ENCODE data around the gene SMURF1.
"Not testable (repeated sequence)": the region's sequence is repeated elsewhere in the genome, so short reads cannot be mapped to it uniquely, and the experiment has no call there.

Gene SMURF1

DNA sequence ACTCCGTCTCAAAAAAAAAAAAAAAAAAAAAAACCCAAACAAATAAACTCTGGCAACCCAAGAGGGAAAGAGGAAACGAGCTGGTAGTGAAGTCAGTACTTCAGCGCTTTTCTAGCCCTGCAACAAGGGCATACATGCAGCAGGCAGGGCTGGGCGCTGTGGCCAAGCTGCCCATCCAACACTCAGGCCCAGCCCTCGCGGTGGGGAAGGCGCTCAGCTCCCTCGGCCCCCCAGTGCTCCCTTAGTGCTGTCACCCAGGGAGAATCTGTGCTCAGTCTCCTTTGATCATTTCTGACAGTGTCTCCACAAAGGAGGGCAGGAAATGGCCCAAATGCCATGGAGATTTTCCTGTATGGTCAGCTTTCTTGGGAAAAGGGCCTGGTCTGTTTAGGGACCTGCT is 97.2 kb downstream of the SMURF1 start:
- peaks cover 40 to 96% of the 10 kb centered on the region in 2 donors for H3K36me3 ChIP-seq (replicated peaks in 1 of 2; ENCODE audit: control insufficient read depth in 2 of 2, insufficient read depth in 2 of 2, low read length in 2 of 2)
- no peaks in the 10 kb centered on the region for H3K4me1 ChIP-seq (ENCODE audit: control insufficient read depth in 2 of 2, insufficient read depth in 1 of 2, low read depth in 1 of 2, low read length in 2 of 2)

DNA sequence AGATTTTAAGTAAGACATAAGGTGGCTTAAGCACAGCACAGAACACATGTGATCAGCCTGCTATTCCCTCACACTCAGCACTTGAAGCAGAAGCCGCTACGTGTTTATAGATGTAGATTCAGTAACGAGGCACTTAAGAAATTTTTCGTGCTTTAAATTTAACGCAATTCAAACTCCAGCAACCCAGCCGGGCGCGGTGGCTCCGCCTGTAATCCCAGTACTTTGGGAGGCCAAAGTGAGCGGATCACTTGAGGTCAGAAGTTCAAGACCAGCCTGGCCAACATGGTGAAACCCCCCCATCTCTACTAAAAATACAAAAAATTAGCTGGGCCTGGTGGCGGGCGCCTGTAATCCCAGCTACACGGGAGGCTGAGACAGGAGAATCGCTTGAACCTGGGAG is 97.6 kb downstream of the SMURF1 start:
- H3K4me3 ChIP-seq (ENCODE audit: low read length in 2 of 2); H2BK12ac ChIP-seq (ENCODE audit: low read length); H2AFZ ChIP-seq (ENCODE audit: low read length); H3K4me2 ChIP-seq (ENCODE audit: insufficient read depth, low read length, poor library complexity, severe bottlenecking); H2BK15ac ChIP-seq (ENCODE audit: low read length); H3K14ac ChIP-seq (ENCODE audit: low read length); H3K27me3 ChIP-seq (ENCODE audit: control insufficient read depth in 3 of 3, insufficient read depth in 3 of 3, low read depth in 1 of 3, low read length in 3 of 3); H3K27ac ChIP-seq (replicated peaks; ENCODE audit: low read length); DNase-seq (ENCODE audit: low spot score); H3K23ac ChIP-seq (ENCODE audit: low read depth, low read length, poor library complexity); H3K18ac ChIP-seq (ENCODE audit: low read length); H4K91ac ChIP-seq (ENCODE audit: low read depth, low read length, poor library complexity); H4K8ac ChIP-seq (ENCODE audit: low read depth, low read length); H3K4me1 ChIP-seq (ENCODE audit: control insufficient read depth in 2 of 2, insufficient read depth in 1 of 2, low read depth in 1 of 2, low read length in 2 of 2); H3K9me3 ChIP-seq (replicated peaks in 1 of 2; ENCODE audit: control insufficient read depth in 2 of 2, insufficient read depth in 1 of 2, low read depth in 1 of 2, low read length in 2 of 2); H3K79me1 ChIP-seq (ENCODE audit: low read depth, low read length); H3K9ac ChIP-seq (ENCODE audit: low read depth, low read length, poor library complexity); H2BK120ac ChIP-seq (ENCODE audit: low read depth, low read length); H3K4ac ChIP-seq (ENCODE audit: low read length); H2AK5ac ChIP-seq (ENCODE audit: low read depth, low read length); H2BK5ac ChIP-seq (ENCODE audit: low read length): not testable (repeated sequence)
- H3K36me3 ChIP-seq (replicated peaks in 1 of 2; ENCODE audit: control insufficient read depth in 2 of 2, insufficient read depth in 2 of 2, low read length in 2 of 2): peaks cover 42 to 96% of the 10 kb centered on the region in 2 donors
- no CpG with 5 or more reads among the region's 14 CpGs for WGBS, 2 donors (ENCODE audit: extremely low coverage in 2 of 2, insufficient read length in 2 of 2, insufficient replicate concordance in 1 of 2)

More for the DNA sequence above, 97.2 kb downstream of the SMURF1 start:
- Histone ChIP-seq H3K23ac (ENCODE audit: low read depth, low read length, poor library complexity) (no peak overlapping the region), H2BK12ac (ENCODE audit: low read length) (no peak overlapping the region), H3K27me3 (ENCODE audit: control insufficient read depth in 3 of 3, insufficient read depth in 3 of 3, low read depth in 1 of 3, low read length in 3 of 3) (no peaks in the 10 kb centered on the region), H3K9me3 (replicated peaks in 1 of 2; ENCODE audit: control insufficient read depth in 2 of 2, insufficient read depth in 1 of 2, low read depth in 1 of 2, low read length in 2 of 2) (no peaks in the 10 kb centered on the region), H2BK15ac (ENCODE audit: low read length) (no peak overlapping the region), H3K79me1 (ENCODE audit: low read depth, low read length) (peaks cover 1% of the 10 kb centered on the region), H4K8ac (ENCODE audit: low read depth, low read length) (no peak overlapping the region), H3K27ac (replicated peaks; ENCODE audit: low read length) (no peak overlapping the region), H3K4me2 (ENCODE audit: insufficient read depth, low read length, poor library complexity, severe bottlenecking) (no peak overlapping the region), H3K9ac (ENCODE audit: low read depth, low read length, poor library complexity) (no peak overlapping the region), H2AK5ac (ENCODE audit: low read depth, low read length) (no peak overlapping the region), H4K91ac (ENCODE audit: low read depth, low read length, poor library complexity) (no peak overlapping the region), H3K18ac (ENCODE audit: low read length) (no peak overlapping the region), H3K4me3 (ENCODE audit: low read length in 2 of 2) (no peak overlapping the region), H2AFZ (ENCODE audit: low read length) (no peak overlapping the region), H3K4ac (ENCODE audit: low read length) (no peak overlapping the region), H2BK120ac (ENCODE audit: low read depth, low read length) (no peak overlapping the region), H2BK5ac (ENCODE audit: low read length) (no peak overlapping the region), H3K14ac (ENCODE audit: low read length) (no peak overlapping the region)
- WGBS, 2 donors (ENCODE audit: extremely low coverage in 2 of 2, insufficient read length in 2 of 2, insufficient replicate concordance in 1 of 2): no CpG with 5 or more reads among the region's 8 CpGs
- DNase-seq (ENCODE audit: low spot score): no peak

DNA sequence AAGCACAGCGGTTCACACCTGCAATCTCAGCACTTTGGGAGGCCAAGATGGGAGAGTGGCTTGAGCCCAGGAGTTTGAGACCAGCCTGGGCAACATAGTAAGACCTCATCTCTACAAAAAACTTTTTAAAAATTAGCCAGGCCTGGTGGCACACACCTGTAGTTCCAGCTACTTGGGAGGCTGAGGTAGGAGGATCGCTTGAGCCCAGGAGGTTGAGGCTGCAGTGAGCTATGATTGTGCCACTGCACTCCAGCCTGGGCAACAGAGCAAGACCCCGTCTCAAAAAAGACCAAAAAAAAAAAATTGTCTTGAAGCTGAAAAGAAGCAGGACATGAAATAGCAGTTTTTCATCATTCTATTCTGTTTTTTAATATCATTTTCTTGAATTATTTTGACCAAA is 99.0 kb downstream of the SMURF1 start:
- H3K9me3 ChIP-seq (replicated peaks in 1 of 2; ENCODE audit: control insufficient read depth in 2 of 2, insufficient read depth in 1 of 2, low read depth in 1 of 2, low read length in 2 of 2); DNase-seq (ENCODE audit: low spot score); H4K8ac ChIP-seq (ENCODE audit: low read depth, low read length); H2AFZ ChIP-seq (ENCODE audit: low read length); H3K79me1 ChIP-seq (ENCODE audit: low read depth, low read length); H2BK12ac ChIP-seq (ENCODE audit: low read length); H2AK5ac ChIP-seq (ENCODE audit: low read depth, low read length); H2BK5ac ChIP-seq (ENCODE audit: low read length); H3K4me1 ChIP-seq (ENCODE audit: control insufficient read depth in 2 of 2, insufficient read depth in 1 of 2, low read depth in 1 of 2, low read length in 2 of 2); H2BK15ac ChIP-seq (ENCODE audit: low read length); H4K91ac ChIP-seq (ENCODE audit: low read depth, low read length, poor library complexity); H3K9ac ChIP-seq (ENCODE audit: low read depth, low read length, poor library complexity); H3K27ac ChIP-seq (replicated peaks; ENCODE audit: low read length); H3K4me2 ChIP-seq (ENCODE audit: insufficient read depth, low read length, poor library complexity, severe bottlenecking); H3K14ac ChIP-seq (ENCODE audit: low read length); H3K18ac ChIP-seq (ENCODE audit: low read length); H2BK120ac ChIP-seq (ENCODE audit: low read depth, low read length); H3K23ac ChIP-seq (ENCODE audit: low read depth, low read length, poor library complexity); H3K27me3 ChIP-seq (ENCODE audit: control insufficient read depth in 3 of 3, insufficient read depth in 3 of 3, low read depth in 1 of 3, low read length in 3 of 3); H3K4me3 ChIP-seq (ENCODE audit: low read length in 2 of 2); H3K4ac ChIP-seq (ENCODE audit: low read length): not testable (repeated sequence)
- peaks cover 45 to 93% of the 10 kb centered on the region in 2 donors for H3K36me3 ChIP-seq (replicated peaks in 1 of 2; ENCODE audit: control insufficient read depth in 2 of 2, insufficient read depth in 2 of 2, low read length in 2 of 2)
- no CpG with 5 or more reads among the region's 3 CpGs for WGBS, 2 donors (ENCODE audit: extremely low coverage in 2 of 2, insufficient read length in 2 of 2, insufficient replicate concordance in 1 of 2)

DNA sequence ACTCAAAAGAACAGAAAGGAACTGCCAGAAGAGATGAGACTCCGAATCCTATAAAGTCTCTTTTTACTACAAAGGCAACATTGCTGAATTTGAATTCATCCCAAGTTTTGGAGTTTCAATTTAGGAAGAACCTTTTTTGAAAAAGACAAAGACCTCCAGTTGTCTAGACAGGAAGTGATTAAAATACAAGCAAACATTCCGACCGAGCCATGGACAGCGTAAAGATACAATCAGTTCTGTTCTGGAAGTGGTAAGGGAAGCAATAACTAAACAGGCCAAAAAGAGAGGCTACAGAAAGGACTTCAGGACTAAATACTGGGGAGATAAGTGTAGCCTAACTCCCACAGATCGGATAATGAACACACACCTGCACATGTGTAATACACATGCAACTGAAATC is 101.0 kb downstream of the SMURF1 start:
- no peak overlapping the region for H2AFZ ChIP-seq (ENCODE audit: low read length)
- no peak overlapping the region for H3K9ac ChIP-seq (ENCODE audit: low read depth, low read length, poor library complexity)
- no peaks in the 10 kb centered on the region for H3K9me3 ChIP-seq (replicated peaks in 1 of 2; ENCODE audit: control insufficient read depth in 2 of 2, insufficient read depth in 1 of 2, low read depth in 1 of 2, low read length in 2 of 2)
- WGBS, 2 donors (ENCODE audit: extremely low coverage in 2 of 2, insufficient read length in 2 of 2, insufficient replicate concordance in 1 of 2): no CpG with 5 or more reads among the region's 5 CpGs
- no peak overlapping the region for H4K91ac ChIP-seq (ENCODE audit: low read depth, low read length, poor library complexity)
- no peak overlapping the region for H3K14ac ChIP-seq (ENCODE audit: low read length)
- no peaks in the 10 kb centered on the region for H3K4me1 ChIP-seq (ENCODE audit: control insufficient read depth in 2 of 2, insufficient read depth in 1 of 2, low read depth in 1 of 2, low read length in 2 of 2)
- H2AK5ac ChIP-seq (ENCODE audit: low read depth, low read length): no peak overlapping the region
- H3K4ac ChIP-seq (ENCODE audit: low read length): no peak overlapping the region
- no peak overlapping the region for H4K8ac ChIP-seq (ENCODE audit: low read depth, low read length)
- H3K18ac ChIP-seq (ENCODE audit: low read length): no peak overlapping the region
- H2BK12ac ChIP-seq (ENCODE audit: low read length): no peak overlapping the region
- no peak overlapping the region for H2BK5ac ChIP-seq (ENCODE audit: low read length)
- H3K36me3 ChIP-seq (replicated peaks in 1 of 2; ENCODE audit: control insufficient read depth in 2 of 2, insufficient read depth in 2 of 2, low read length in 2 of 2): peaks cover 49 to 90% of the 10 kb centered on the region in 2 donors
- H3K23ac ChIP-seq (ENCODE audit: low read depth, low read length, poor library complexity): no peak overlapping the region
- no peak overlapping the region for H3K4me3 ChIP-seq (ENCODE audit: low read length in 2 of 2)
- H3K79me1 ChIP-seq (ENCODE audit: low read depth, low read length): peaks cover 5% of the 10 kb centered on the region
- no peak overlapping the region for H3K27ac ChIP-seq (replicated peaks; ENCODE audit: low read length)
- H2BK120ac ChIP-seq (ENCODE audit: low read depth, low read length): no peak overlapping the region
- no peak overlapping the region for H2BK15ac ChIP-seq (ENCODE audit: low read length)
- H3K27me3 ChIP-seq (ENCODE audit: control insufficient read depth in 3 of 3, insufficient read depth in 3 of 3, low read depth in 1 of 3, low read length in 3 of 3): no peaks in the 10 kb centered on the region
- H3K4me2 ChIP-seq (ENCODE audit: insufficient read depth, low read length, poor library complexity, severe bottlenecking): no peak overlapping the region
- DNase-seq (ENCODE audit: low spot score): no peak
